K562 (cell line): ENCODE results near the gene MCFD2. TPM values are rescaled to one million over a fixed set of nuclear protein-coding genes. Genes with fewer than 3 reads are reported as not detected.
A peak's percentile ranks its signal among the peaks of the same experiment; 100 is the strongest.

Experiments used
- BRF2 ChIP-seq: IDR thresholded peaks from 3 replicates; pipeline ENCODE4 v1.6.1; 2011; ENCODE audit warnings: borderline replicate concordance, mild to moderate bottlenecking; ENCODE audit not compliant: insufficient read length, insufficient read depth
- GMEB1 ChIP-seq: fragments of 250-450 bp; sonication (Bioruptor Pico); IDR thresholded peaks from 2 replicates; pipeline ENCODE4 v1.4.0; 2020; ENCODE audit warnings: mild to moderate bottlenecking
- SAP30 ChIP-seq: fragments of 200-600 bp; sonication (generic); IDR thresholded peaks from 2 replicates; pipeline ENCODE4 v1.6.1; 2012; ENCODE audit warnings: borderline replicate concordance, low read depth, mild to moderate bottlenecking, moderate library complexity, low read length, control low read depth, inconsistent platforms; ENCODE audit not compliant: insufficient read depth, poor library complexity, severe bottlenecking
- SLC30A9 ChIP-seq: fragments of 250-450 bp; sonication (Bioruptor Pico); IDR thresholded peaks from 2 replicates; pipeline ENCODE4 v1.8.0; 2022; ENCODE audit warnings: mild to moderate bottlenecking, moderate library complexity
- SNAPC5 ChIP-seq: fragments of 250-450 bp; sonication (Bioruptor Pico); IDR thresholded peaks from 2 replicates; pipeline ENCODE4 v1.8.0; 2021; ENCODE audit warnings: moderate library complexity, mild to moderate bottlenecking, inconsistent platforms
- ZBTB2 ChIP-seq: fragments of 450-650 bp; IDR thresholded peaks from 2 replicates; pipeline ENCODE4 v1.6.1; 2016; ENCODE audit warnings: antibody characterized with exemption
- ZNF830 ChIP-seq: fragments of 250-450 bp; sonication (Bioruptor Pico); IDR thresholded peaks from 2 replicates; pipeline ENCODE4 v1.5.0; 2021; ENCODE audit warnings: mild to moderate bottlenecking
- ZSCAN29 ChIP-seq: fragments of 450-650 bp; IDR thresholded peaks from 2 replicates; pipeline ENCODE4 v1.6.1; 2017
- polyA plus RNA-seq, 8 experiments: library from polyadenylated mRNA; depleted of rRNA in 4 of 8; stranded (reverse) in 5 of 8; unstranded in 3 of 8; fragments of >200 nt; fragmentation: Nextera tagmentation in 2 of 8; fragmentation: Illumina TruSeq in 1 of 8; extraction: Ambion mirVana in 2 of 8; extraction: Trizol in 1 of 8; gene quantifications; 2 replicates each; pipeline versions ENCODE4 v1.2.1 to v1.2.3, GENCODE V29; 2011 to 2014; ENCODE audit warnings: inconsistent platforms in 1 of 8, missing spikeins in 1 of 8
- total RNA-seq, 7 experiments: library from RNA; depleted of rRNA in 6 of 7; stranded (reverse); fragments of >200 nt in 6 of 7; fragmentation: Illumina TruSeq in 2 of 7; extraction: Trizol in 2 of 7; gene quantifications; 2 replicates each; pipeline versions ENCODE4 v1.2.1 to v1.2.3, GENCODE V29; 2011 to 2021; ENCODE audit warnings: low replicate concordance in 1 of 7

MCFD2 gene
- total and polyA plus RNA-seq, 9 of the 15 experiments (the other 6 are each of a cell fraction or from before 2014, with no cell fraction given): 78.6 to 237 (median 123) TPM

- TF ChIP-seq SNAPC5 (CRISPR knock-in tag) (no peak), ZBTB2 (no peak), GMEB1 (CRISPR knock-in tag) (peak; percentile 49), BRF2 (no peak), ZSCAN29 (no peak), SLC30A9 (CRISPR knock-in tag) (no peak), ZNF830 (CRISPR knock-in tag) (no peak), SAP30 (peak; percentile 54)
Measured at GRCh38 chr2:46915811-46916630, 415 bp upstream of the MCFD2 start (continued).
